Astrocyte (in vitro differentiated cells and primary cell): ENCODE results near the gene KRT78.

Source experiments
- EZH2 ChIP-seq: IDR thresholded peaks from 2 replicates; pipeline ENCODE4 v1.6.1; 2012; ENCODE audit warnings: mild to moderate bottlenecking, low read length, inconsistent platforms; ENCODE audit not compliant: insufficient read depth
- TF ChIP-seq, protein P1 (sequence below): IDR thresholded peaks from 2 replicates; pipeline ENCODE4 v1.5.1; 2011; ENCODE audit warnings: low read depth, mild to moderate bottlenecking, inconsistent platforms, low read length, moderate library complexity; ENCODE audit not compliant: insufficient read depth

DNA sequence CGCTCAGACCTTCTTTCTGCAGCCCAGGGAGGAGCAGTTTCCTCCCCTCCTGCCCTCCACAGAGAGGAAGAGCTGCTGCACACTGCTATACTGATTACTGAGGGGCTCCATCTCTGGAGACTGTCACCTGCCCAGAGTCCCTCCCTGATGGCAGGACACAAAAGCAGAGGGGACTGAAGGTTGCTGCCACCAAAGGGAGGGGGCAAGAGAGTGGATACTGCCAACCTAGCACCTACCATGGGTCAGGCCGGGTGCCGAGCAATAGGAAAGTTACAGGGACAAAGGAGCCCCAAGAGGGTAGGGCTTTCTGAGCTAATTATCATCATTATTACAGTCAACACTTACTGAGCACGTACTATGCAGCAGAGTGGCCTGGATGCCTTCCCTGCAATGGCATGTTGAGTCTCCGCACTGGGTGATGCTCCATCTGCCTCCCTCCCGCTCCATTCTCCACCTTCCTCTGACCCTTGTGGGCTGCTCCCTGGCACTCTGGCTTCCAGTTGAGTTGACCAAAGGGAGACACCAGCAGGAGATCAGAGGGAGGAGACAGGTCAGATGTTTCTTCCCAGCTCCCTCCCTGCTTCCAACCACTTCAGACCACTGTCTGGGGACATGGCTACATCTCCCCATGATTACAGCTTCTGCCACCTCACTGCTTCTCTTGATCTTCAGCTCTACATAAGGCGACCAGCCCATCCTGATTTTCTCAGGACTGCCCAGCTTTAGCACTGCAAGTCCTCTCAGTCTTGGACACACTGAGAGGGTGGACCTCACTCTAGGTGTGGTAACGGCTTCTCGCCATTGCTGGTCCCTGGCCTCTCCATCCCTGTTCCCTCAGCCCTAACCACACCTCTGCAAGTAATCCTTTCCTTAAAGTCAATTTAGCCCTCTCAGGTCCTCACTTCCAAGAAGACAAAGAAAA is 12.0 kb downstream of the KRT78 start:
- TF ChIP-seq, protein P1, sequence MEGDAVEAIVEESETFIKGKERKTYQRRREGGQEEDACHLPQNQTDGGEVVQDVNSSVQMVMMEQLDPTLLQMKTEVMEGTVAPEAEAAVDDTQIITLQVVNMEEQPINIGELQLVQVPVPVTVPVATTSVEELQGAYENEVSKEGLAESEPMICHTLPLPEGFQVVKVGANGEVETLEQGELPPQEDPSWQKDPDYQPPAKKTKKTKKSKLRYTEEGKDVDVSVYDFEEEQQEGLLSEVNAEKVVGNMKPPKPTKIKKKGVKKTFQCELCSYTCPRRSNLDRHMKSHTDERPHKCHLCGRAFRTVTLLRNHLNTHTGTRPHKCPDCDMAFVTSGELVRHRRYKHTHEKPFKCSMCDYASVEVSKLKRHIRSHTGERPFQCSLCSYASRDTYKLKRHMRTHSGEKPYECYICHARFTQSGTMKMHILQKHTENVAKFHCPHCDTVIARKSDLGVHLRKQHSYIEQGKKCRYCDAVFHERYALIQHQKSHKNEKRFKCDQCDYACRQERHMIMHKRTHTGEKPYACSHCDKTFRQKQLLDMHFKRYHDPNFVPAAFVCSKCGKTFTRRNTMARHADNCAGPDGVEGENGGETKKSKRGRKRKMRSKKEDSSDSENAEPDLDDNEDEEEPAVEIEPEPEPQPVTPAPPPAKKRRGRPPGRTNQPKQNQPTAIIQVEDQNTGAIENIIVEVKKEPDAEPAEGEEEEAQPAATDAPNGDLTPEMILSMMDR, result no peak
- TF ChIP-seq EZH2, result no peak
